Sciatic nerve (tissue), 2 donors: Measurements from ENCODE around the gene MAPK8IP1. TPM values are rescaled to one million over a fixed set of nuclear protein-coding genes. Genes with fewer than 3 reads are reported as not detected.
A peak's percentile ranks its signal among the peaks of the same experiment; 100 is the strongest.
"Not testable (repeated sequence)": the region's sequence is repeated elsewhere in the genome, so short reads cannot be mapped to it uniquely, and the experiment has no call there.

ENCODE experiments used
- ATAC-seq: fragments of 200-7000 bp; cut with Tn5 transposase; one replicate; pipeline ENCODE4 v1.9.1; 2020; ENCODE audit warnings: mild to moderate bottlenecking, moderate library complexity
- DNase-seq: peaks from one replicate; pipeline ENCODE4 v3.0.0-alpha.2; 2020; ENCODE audit warnings: low spot score
- intact Hi-C: fragments of 100-400 bp; cut with DNase I; formaldehyde crosslinking; loops from one replicate; pipeline ENCODE4 v1.14.2; 2022
- total RNA-seq: library from RNA; stranded (reverse); fragmentation: NEBNext Ultra II Directional; extraction: Animal tissue kit (Norgen Biotek cat#: 25700); gene quantifications from one replicate; pipeline ENCODE4 v1.2.1, GENCODE V29; 2021
- donor health status: DM: no; HTN: no; CAD: no.
- donor health status: DM: no; HTN: no; CAD: no.

Gene MAPK8IP1
- total RNA-seq, 1 donor from 2014 or later: 285 TPM

GRCh38 chr11:45884596-45885185 is 760 bp upstream of the MAPK8IP1 start:
- intact Hi-C loops: no loop called here
- ATAC-seq (no peak), DNase-seq (no peak)

- no peak for ATAC-seq
- intact Hi-C loops: no loop called here
- no peak for DNase-seq
Observed at GRCh38 chr11:45885921-45886721, 670 bp downstream of the MAPK8IP1 start.

GRCh38 chr11:45886816-45887520 is 1.5 kb downstream of the MAPK8IP1 start:
- intact Hi-C loops: no loop called here

GRCh38 chr11:45887587-45887986 is 2.1 kb downstream of the MAPK8IP1 start:
- DNase-seq: no peak
- intact Hi-C loops: no loop called here
- ATAC-seq: peak; percentile 63

More at GRCh38 chr11:45886816-45887520, 1.5 kb downstream of the MAPK8IP1 start:
- ATAC-seq (no peak), DNase-seq (no peak)

GRCh38 chr11:45889555-45889954 is 4.1 kb downstream of the MAPK8IP1 start:
- intact Hi-C loops: no loop called here
- ATAC-seq: no peak
- DNase-seq: no peak

GRCh38 chr11:45889966-45890365 is 4.5 kb downstream of the MAPK8IP1 start:
- no peak for DNase-seq
- intact Hi-C loops: no loop called here
- no peak for ATAC-seq

- DNase-seq (no peak), ATAC-seq (no peak)
- intact Hi-C loops: no loop called here
Observed at GRCh38 chr11:45890886-45891550, 5.6 kb downstream of the MAPK8IP1 start.

- intact Hi-C loops: no loop called here
- DNase-seq (no peak), ATAC-seq (no peak)
Observed at GRCh38 chr11:45892856-45893255, 7.4 kb downstream of the MAPK8IP1 start.

GRCh38 chr11:45894555-45895247 is 9.2 kb downstream of the MAPK8IP1 start:
- intact Hi-C loops: no loop called here
- DNase-seq (no peak), ATAC-seq (no peak)

GRCh38 chr11:45895553-45896259 is 10.3 kb downstream of the MAPK8IP1 start:
- no peak for DNase-seq
- intact Hi-C loops: no loop called here
- no peak for ATAC-seq

GRCh38 chr11:45896422-45896984 is 11.1 kb downstream of the MAPK8IP1 start:
- ATAC-seq (no peak), DNase-seq (no peak)
- intact Hi-C loops: no loop called here

- intact Hi-C loops: no loop called here
- ATAC-seq (no peak), DNase-seq (no peak)
Observed at GRCh38 chr11:45897556-45897955, 12.1 kb downstream of the MAPK8IP1 start.

- intact Hi-C loops: no loop called here
- no peak for DNase-seq
- ATAC-seq: no peak
Observed at GRCh38 chr11:45899086-45899447, 13.6 kb downstream of the MAPK8IP1 start.

GRCh38 chr11:45899448-45900174 is 14.2 kb downstream of the MAPK8IP1 start:
- DNase-seq (peak; percentile 91), ATAC-seq (peak; percentile 89)
- intact Hi-C loops: no loop called here

GRCh38 chr11:45900175-45900800 is 14.8 kb downstream of the MAPK8IP1 start:
- intact Hi-C loops, DNase-seq, ATAC-seq: not testable (repeated sequence)

- ATAC-seq: peak; percentile 7
- DNase-seq: no peak
- intact Hi-C loops: no loop called here
Observed at GRCh38 chr11:45900916-45901617, 15.6 kb downstream of the MAPK8IP1 start.
